Neural progenitor cell (in vitro differentiated cells): ENCODE measurements around the gene PCDHB8. TPM values are rescaled to one million over a fixed set of nuclear protein-coding genes. Genes with fewer than 3 reads are reported as not detected.
"Not testable (repeated sequence)": the region's sequence is repeated elsewhere in the genome, so short reads cannot be mapped to it uniquely, and the experiment has no call there.

Experiments
- DNase-seq: peaks from one replicate; pipeline ENCODE4 v3.0.0-alpha.2; 2016; ENCODE audit warnings: low spot score
- H2AFZ ChIP-seq: fragments of 200-600 bp; sonication (generic); replicated peaks from 2 replicates; pipeline ENCODE4 v1.6.1; 2016; ENCODE audit warnings: antibody characterized with exemption
- H3F3A ChIP-seq: fragments of 200-600 bp; sonication (generic); 2 replicates; pipeline ENCODE4 v1.6.1; 2016; ENCODE audit warnings: antibody characterized with exemption, low read depth
- H3K27ac ChIP-seq: fragments of 200-600 bp; sonication (generic); 2 replicates; pipeline ENCODE4 v1.5.1; 2016; ENCODE audit warnings: mild to moderate bottlenecking
- H3K27me3 ChIP-seq: fragments of 200-600 bp; sonication (generic); 2 replicates; pipeline ENCODE4 v1.6.1; 2016; ENCODE audit warnings: mild to moderate bottlenecking, moderate library complexity
- H3K36me3 ChIP-seq: fragments of 200-600 bp; sonication (generic); 2 replicates; pipeline ENCODE4 v1.5.1; 2016
- H3K4me1 ChIP-seq: fragments of 200-600 bp; sonication (generic); 2 replicates; pipeline ENCODE4 v1.6.1; 2016; ENCODE audit warnings: mixed run types
- H3K4me2 ChIP-seq: fragments of 200-600 bp; sonication (generic); 2 replicates; pipeline ENCODE4 v1.6.1; 2016
- H3K4me3 ChIP-seq: fragments of 200-600 bp; sonication (generic); 2 replicates; pipeline ENCODE4 v1.5.1; 2016
- H3K79me2 ChIP-seq: fragments of 200-600 bp; sonication (generic); 2 replicates; pipeline ENCODE4 v1.6.1; 2016; ENCODE audit warnings: low read depth
- H3K9ac ChIP-seq: fragments of 200-600 bp; sonication (generic); 2 replicates; pipeline ENCODE4 v1.6.1; 2016
- H3K9me3 ChIP-seq: fragments of 200-600 bp; sonication (generic); 2 replicates; pipeline ENCODE4 v1.5.1; 2016; ENCODE audit warnings: low read depth
- H4K20me1 ChIP-seq: fragments of 200-600 bp; sonication (generic); 2 replicates; pipeline ENCODE4 v1.6.1; 2016; ENCODE audit warnings: low read depth
- H3K27ac Mint-ChIP-seq: 3 replicates; pipeline ENCODE4 v1.8.0; 2021; ENCODE audit warnings: mixed read lengths
- H3K27me3 Mint-ChIP-seq: 2 replicates; pipeline ENCODE4 v1.8.0; 2022; ENCODE audit warnings: low read depth, mild to moderate bottlenecking, inconsistent platforms, moderate library complexity, mixed read lengths; ENCODE audit not compliant: insufficient read depth
- H3K36me3 Mint-ChIP-seq: 3 replicates; pipeline ENCODE4 v1.8.0; 2021; ENCODE audit warnings: mixed read lengths
- H3K4me1 Mint-ChIP-seq: 3 replicates; pipeline ENCODE4 v1.8.0; 2021; ENCODE audit warnings: mixed read lengths
- H3K4me3 Mint-ChIP-seq: 3 replicates; pipeline ENCODE4 v1.8.0; 2021; ENCODE audit warnings: mild to moderate bottlenecking, moderate library complexity, mixed read lengths
- H3K9me3 Mint-ChIP-seq: 3 replicates; pipeline ENCODE4 v1.8.0; 2020; ENCODE audit warnings: mixed read lengths
- EZH2 ChIP-seq: fragments of 200-600 bp; sonication (generic); IDR thresholded peaks from 2 replicates; pipeline ENCODE4 v1.6.1; 2017; ENCODE audit warnings: antibody characterized with exemption, mild to moderate bottlenecking, moderate library complexity
- EZH2phosphoT487 ChIP-seq: fragments of 200-600 bp; sonication (generic); IDR thresholded peaks from 2 replicates; pipeline ENCODE4 v1.6.1; 2017; ENCODE audit warnings: antibody characterized with exemption
- total RNA-seq: library from RNA; depleted of rRNA; stranded (reverse); fragments of >200 nt; gene quantifications from 2 replicates; pipeline ENCODE4 v1.2.3, GENCODE V29; 2015; ENCODE audit warnings: low replicate concordance
- TF ChIP-seq, protein P1 (sequence below): fragments of 200-600 bp; sonication (generic); IDR thresholded peaks from 2 replicates; pipeline ENCODE4 v1.5.1; 2017; ENCODE audit warnings: antibody characterized with exemption, mild to moderate bottlenecking

Gene PCDHB8
- total RNA-seq, 1 donor from 2014 or later = not detected

DNA sequence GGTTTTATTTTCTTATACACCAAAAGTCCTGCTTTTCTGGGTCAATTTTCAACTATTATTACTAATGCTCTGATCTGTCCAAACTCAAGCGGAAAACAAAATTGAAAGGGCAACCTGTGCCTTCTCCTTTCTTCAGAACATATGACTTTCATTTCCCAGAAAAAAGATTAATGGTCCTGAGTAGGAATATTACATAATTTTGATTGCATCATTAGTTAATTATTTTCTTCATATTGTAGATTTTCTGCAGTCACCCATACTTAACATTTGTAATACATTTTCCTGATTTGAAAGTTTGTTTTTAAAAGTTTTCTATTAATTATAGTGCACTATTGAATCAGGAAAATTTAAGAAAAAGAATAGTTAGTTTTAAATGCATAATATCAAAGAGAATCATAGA lies 1.7 kb upstream of the PCDHB8 start:
- Histone ChIP-seq H3K4me1 (no peaks in the 10 kb centered on the region), H3K79me2 (no peaks in the 10 kb centered on the region), H4K20me1 (no peaks in the 10 kb centered on the region), H3K27me3 (no peaks in the 10 kb centered on the region), H3F3A (no peaks in the 10 kb centered on the region), H3K4me2 (no peak overlapping the region), H3K36me3 (no peaks in the 10 kb centered on the region), H2AFZ (no peak overlapping the region), H3K9ac (no peak overlapping the region), H3K4me3 (no peak overlapping the region), H3K27ac (no peak overlapping the region), H3K9me3 (no peaks in the 10 kb centered on the region)
- Mint-ChIP-seq H3K9me3 (peaks cover 21% of the 10 kb centered on the region), H3K27ac (no peak overlapping the region), H3K4me3 (no peak overlapping the region), H3K4me1 (no peaks in the 10 kb centered on the region), H3K27me3 (peaks cover 6% of the 10 kb centered on the region), H3K36me3 (no peaks in the 10 kb centered on the region)
- TF ChIP-seq, protein P1, sequence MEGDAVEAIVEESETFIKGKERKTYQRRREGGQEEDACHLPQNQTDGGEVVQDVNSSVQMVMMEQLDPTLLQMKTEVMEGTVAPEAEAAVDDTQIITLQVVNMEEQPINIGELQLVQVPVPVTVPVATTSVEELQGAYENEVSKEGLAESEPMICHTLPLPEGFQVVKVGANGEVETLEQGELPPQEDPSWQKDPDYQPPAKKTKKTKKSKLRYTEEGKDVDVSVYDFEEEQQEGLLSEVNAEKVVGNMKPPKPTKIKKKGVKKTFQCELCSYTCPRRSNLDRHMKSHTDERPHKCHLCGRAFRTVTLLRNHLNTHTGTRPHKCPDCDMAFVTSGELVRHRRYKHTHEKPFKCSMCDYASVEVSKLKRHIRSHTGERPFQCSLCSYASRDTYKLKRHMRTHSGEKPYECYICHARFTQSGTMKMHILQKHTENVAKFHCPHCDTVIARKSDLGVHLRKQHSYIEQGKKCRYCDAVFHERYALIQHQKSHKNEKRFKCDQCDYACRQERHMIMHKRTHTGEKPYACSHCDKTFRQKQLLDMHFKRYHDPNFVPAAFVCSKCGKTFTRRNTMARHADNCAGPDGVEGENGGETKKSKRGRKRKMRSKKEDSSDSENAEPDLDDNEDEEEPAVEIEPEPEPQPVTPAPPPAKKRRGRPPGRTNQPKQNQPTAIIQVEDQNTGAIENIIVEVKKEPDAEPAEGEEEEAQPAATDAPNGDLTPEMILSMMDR = no peak
- TF ChIP-seq EZH2phosphoT487 (no peak), EZH2 (no peak)
- DNase-seq = no peak

DNA sequence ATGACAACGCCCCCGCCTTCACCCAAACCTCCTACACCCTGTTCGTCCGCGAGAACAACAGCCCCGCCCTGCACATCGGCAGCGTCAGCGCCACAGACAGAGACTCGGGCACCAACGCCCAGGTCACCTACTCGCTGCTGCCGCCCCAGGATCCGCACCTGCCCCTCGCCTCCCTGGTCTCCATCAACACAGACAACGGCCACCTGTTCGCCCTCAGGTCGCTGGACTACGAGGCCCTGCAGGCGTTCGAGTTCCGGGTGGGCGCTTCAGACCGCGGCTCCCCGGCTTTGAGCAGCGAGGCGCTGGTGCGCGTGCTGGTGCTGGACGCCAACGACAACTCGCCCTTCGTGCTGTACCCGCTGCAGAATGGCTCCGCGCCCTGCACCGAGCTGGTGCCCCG lies 1.8 kb downstream of the PCDHB8 start:
- H3K9me3 ChIP-seq, H3K27ac ChIP-seq, H3K4me1 Mint-ChIP-seq, H3K27me3 Mint-ChIP-seq, H3K36me3 ChIP-seq, H3K9ac ChIP-seq, H3K4me2 ChIP-seq, H3K36me3 Mint-ChIP-seq, H3K27me3 ChIP-seq, H3K27ac Mint-ChIP-seq, H3K79me2 ChIP-seq, H4K20me1 ChIP-seq, H3K4me1 ChIP-seq, H3K4me3 Mint-ChIP-seq, H3F3A ChIP-seq, DNase-seq, H2AFZ ChIP-seq, H3K4me3 ChIP-seq: not testable (repeated sequence)
- peaks cover 25% of the 10 kb centered on the region for H3K9me3 Mint-ChIP-seq

DNA sequence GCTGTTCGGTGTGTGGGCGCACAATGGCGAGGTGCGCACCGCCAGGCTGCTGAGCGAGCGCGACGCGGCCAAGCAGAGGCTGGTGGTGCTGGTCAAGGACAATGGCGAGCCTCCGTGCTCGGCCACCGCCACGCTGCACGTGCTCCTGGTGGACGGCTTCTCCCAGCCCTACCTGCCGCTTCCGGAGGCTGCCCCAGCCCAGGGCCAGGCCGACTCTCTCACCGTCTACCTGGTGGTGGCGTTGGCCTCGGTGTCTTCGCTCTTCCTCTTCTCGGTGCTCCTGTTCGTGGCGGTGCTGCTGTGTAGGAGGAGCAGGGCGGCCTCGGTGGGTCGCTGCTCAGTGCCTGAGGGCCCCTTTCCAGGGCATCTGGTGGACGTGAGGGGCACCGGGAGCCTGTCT lies 2.3 kb downstream of the PCDHB8 start:
- Mint-ChIP-seq H3K36me3 (peaks cover 11% of the 10 kb centered on the region), H3K9me3 (peaks cover 30% of the 10 kb centered on the region)
- not testable (repeated sequence) for H3K4me1 ChIP-seq, H2AFZ ChIP-seq, H3K4me3 Mint-ChIP-seq, H3K27ac Mint-ChIP-seq, H3K27ac ChIP-seq, DNase-seq, H3F3A ChIP-seq, H3K4me3 ChIP-seq, H3K4me2 ChIP-seq, H3K9me3 ChIP-seq, H4K20me1 ChIP-seq, H3K27me3 Mint-ChIP-seq, H3K79me2 ChIP-seq, H3K27me3 ChIP-seq, H3K36me3 ChIP-seq, H3K9ac ChIP-seq, H3K4me1 Mint-ChIP-seq

DNA sequence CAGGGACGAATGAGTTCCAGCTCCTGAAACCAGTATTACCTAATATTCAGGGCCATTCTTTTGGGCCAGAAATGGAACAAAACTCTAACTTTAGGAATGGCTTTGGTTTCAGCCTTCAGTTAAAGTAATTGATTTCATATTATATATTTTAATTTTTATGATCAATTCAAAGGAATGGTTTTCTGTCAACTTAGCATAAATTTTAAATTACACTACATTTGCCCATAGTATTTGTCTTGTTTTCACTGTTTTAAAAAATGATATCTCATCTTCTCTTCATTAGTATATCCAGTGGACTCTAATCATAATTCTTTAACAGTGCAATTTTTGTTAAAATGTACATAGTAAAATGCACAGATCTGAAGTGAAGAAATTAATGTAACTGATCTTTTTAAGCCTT lies 2.7 kb downstream of the PCDHB8 start:
- no peak overlapping the region for H3K4me3 ChIP-seq
- H4K20me1 ChIP-seq = no peaks in the 10 kb centered on the region
- no peak overlapping the region for H3K27ac ChIP-seq
- H3K36me3 ChIP-seq = no peaks in the 10 kb centered on the region
- no peaks in the 10 kb centered on the region for H3F3A ChIP-seq
- H3K4me3 Mint-ChIP-seq = no peak overlapping the region
- peaks cover 33% of the 10 kb centered on the region for H3K9me3 Mint-ChIP-seq
- H3K27ac Mint-ChIP-seq = no peak overlapping the region
- H3K79me2 ChIP-seq = no peaks in the 10 kb centered on the region
- TF ChIP-seq EZH2 (no peak), EZH2phosphoT487 (no peak)
- no peaks in the 10 kb centered on the region for H3K27me3 ChIP-seq
- no peaks in the 10 kb centered on the region for H3K4me1 ChIP-seq
- H3K4me1 Mint-ChIP-seq = no peaks in the 10 kb centered on the region
- H3K9ac ChIP-seq = no peak overlapping the region
- no peak overlapping the region for H2AFZ ChIP-seq
- peaks cover 14% of the 10 kb centered on the region for H3K36me3 Mint-ChIP-seq
- no peak overlapping the region for H3K4me2 ChIP-seq
- H3K9me3 ChIP-seq = no peaks in the 10 kb centered on the region
- H3K27me3 Mint-ChIP-seq = peaks cover 6% of the 10 kb centered on the region
- no peak for DNase-seq

DNA sequence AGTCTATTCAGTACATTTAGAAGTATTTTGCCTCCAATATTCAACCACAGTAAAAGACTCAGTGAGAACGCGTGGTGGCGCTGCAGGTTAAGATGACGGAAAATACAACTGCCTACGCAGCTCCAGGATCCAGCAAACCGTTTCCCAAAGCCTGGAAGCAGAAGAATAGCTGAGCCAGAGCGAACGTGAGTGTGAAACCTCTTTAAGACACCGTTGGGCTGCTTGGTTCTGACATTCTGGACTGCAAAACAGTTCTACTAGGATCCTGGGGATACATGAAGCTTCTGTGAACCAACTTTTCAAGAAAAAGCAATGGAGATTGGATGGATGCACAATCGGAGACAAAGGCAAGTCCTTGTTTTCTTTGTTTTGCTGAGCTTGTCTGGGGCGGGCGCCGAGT lies 4.7 kb downstream of the PCDHB8 start, which contains the start of gene PCDHB16:
PCDHB16 (plus strand) TSS at position 140 of the 400 bp plus-strand sequence; CDS start at position 313, 173 bp downstream.
- Mint-ChIP-seq H3K4me3 (peak within 1 kb of the TSS; percentile 78), H3K27ac (peak within 1 kb of the TSS; percentile 94), H3K27me3 (peaks cover 6% of the 10 kb centered on the region), H3K36me3 (peaks cover 14% of the 10 kb centered on the region), H3K9me3 (peaks cover 37% of the 10 kb centered on the region), H3K4me1 (no peaks in the 10 kb centered on the region)
- H3K27me3 ChIP-seq = no peaks in the 10 kb centered on the region
- TF ChIP-seq, protein P1 = peak; percentile 72
- TF ChIP-seq EZH2 = no peak
- H3K9ac ChIP-seq = no peak within 1 kb of the TSS
- no peaks in the 10 kb centered on the region for H3K79me2 ChIP-seq
- H4K20me1 ChIP-seq = no peaks in the 10 kb centered on the region
- DNase-seq = peak; percentile 79
- H3K9me3 ChIP-seq = no peaks in the 10 kb centered on the region
- peak within 1 kb of the TSS; percentile 55 for H3K4me2 ChIP-seq
- H3K4me3 ChIP-seq = peak within 1 kb of the TSS; percentile 44
- no peaks in the 10 kb centered on the region for H3K36me3 ChIP-seq
- H3K4me1 ChIP-seq = no peaks in the 10 kb centered on the region
- H3F3A ChIP-seq = no peaks in the 10 kb centered on the region
- H2AFZ ChIP-seq = peak within 1 kb of the TSS; percentile 96
- no peak within 1 kb of the TSS for H3K27ac ChIP-seq

DNA sequence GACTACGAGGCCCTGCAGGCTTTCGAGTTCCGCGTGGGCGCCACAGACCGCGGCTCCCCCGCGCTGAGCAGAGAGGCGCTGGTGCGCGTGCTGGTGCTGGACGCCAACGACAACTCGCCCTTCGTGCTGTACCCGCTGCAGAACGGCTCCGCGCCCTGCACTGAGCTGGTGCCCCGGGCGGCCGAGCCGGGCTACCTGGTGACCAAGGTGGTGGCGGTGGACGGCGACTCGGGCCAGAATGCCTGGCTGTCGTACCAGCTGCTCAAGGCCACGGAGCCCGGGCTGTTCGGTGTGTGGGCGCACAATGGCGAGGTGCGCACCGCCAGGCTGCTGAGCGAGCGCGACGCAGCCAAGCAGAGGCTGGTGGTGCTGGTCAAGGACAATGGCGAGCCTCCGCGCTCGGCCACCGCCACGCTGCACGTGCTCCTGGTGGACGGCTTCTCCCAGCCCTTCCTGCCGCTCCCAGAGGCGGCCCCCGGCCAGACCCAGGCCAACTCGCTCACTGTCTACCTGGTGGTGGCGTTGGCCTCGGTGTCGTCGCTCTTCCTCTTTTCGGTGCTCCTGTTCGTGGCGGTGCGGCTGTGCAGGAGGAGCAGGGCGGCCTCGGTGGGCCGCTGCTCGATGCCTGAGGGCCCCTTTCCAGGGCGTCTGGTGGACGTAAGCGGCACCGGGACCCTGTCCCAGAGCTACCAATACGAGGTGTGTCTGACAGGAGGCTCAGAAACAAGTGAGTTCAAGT lies 6.7 kb downstream of the PCDHB8 start:
- not testable (repeated sequence) for H3K27me3 ChIP-seq, H3F3A ChIP-seq, H3K4me2 ChIP-seq, H3K9ac ChIP-seq, H3K4me1 ChIP-seq, H3K27ac Mint-ChIP-seq, H3K9me3 ChIP-seq, H3K4me3 Mint-ChIP-seq, DNase-seq, H3K4me1 Mint-ChIP-seq, H3K79me2 ChIP-seq, H3K27me3 Mint-ChIP-seq, H4K20me1 ChIP-seq, H3K36me3 ChIP-seq, H2AFZ ChIP-seq, H3K4me3 ChIP-seq, H3K27ac ChIP-seq
- peaks cover 18% of the 10 kb centered on the region for H3K36me3 Mint-ChIP-seq
- H3K9me3 Mint-ChIP-seq = peaks cover 44% of the 10 kb centered on the region
